Uterus (tissue), 2 donors: ENCODE data around the gene MRPL54.

ENCODE experiments used
- CTCF ChIP-seq, 4 experiments: fragments of 200-600 bp in 2 of 4; fragments of 450-650 bp in 2 of 4; sonication (generic) in 2 of 4; IDR thresholded peaks; one replicate each; pipeline ENCODE4 v1.5.1; 2016 to 2019; ENCODE audit warnings: antibody characterized with exemption in 4 of 4, mild to moderate bottlenecking in 2 of 4, moderate library complexity in 1 of 4
- POLR2A ChIP-seq, 2 donors: fragments of 450-650 bp; IDR thresholded peaks; one replicate each; pipeline ENCODE4 v1.6.1; 2016; ENCODE audit warnings: antibody characterized with exemption in 2 of 2, mild to moderate bottlenecking in 1 of 2, moderate library complexity in 1 of 2

GRCh38 chr19:3788996-3789778 lies 26.7 kb downstream of the MRPL54 start:
- TF ChIP-seq CTCF (IDR thresholded peaks at IDR 0.05) = no peak
- no peak for TF ChIP-seq POLR2A (IDR thresholded peaks at IDR 0.05)
